ENCODE measurements around the gene TMEM248.

GRCh38 chr7:66873476-66873875, 47.5 kb upstream of the TMEM248 start:
- TF ChIP-seq POLR2A (IDR thresholded peaks at IDR 0.05; ENCODE audit: low read length) = no peak
- TF ChIP-seq GATA1 (IDR thresholded peaks at IDR 0.05; ENCODE audit: low read depth, low read length) = no peak
